ENCODE measurements around the gene ENTPD7. TPM values are rescaled to one million over a fixed set of nuclear protein-coding genes. Genes with fewer than 3 reads are reported as not detected.
A peak's percentile ranks its signal among the peaks of the same experiment; 100 is the strongest.

Gene ENTPD7
- total RNA-seq, 1 experiment from 2014 or later: 14.5 TPM

DNA sequence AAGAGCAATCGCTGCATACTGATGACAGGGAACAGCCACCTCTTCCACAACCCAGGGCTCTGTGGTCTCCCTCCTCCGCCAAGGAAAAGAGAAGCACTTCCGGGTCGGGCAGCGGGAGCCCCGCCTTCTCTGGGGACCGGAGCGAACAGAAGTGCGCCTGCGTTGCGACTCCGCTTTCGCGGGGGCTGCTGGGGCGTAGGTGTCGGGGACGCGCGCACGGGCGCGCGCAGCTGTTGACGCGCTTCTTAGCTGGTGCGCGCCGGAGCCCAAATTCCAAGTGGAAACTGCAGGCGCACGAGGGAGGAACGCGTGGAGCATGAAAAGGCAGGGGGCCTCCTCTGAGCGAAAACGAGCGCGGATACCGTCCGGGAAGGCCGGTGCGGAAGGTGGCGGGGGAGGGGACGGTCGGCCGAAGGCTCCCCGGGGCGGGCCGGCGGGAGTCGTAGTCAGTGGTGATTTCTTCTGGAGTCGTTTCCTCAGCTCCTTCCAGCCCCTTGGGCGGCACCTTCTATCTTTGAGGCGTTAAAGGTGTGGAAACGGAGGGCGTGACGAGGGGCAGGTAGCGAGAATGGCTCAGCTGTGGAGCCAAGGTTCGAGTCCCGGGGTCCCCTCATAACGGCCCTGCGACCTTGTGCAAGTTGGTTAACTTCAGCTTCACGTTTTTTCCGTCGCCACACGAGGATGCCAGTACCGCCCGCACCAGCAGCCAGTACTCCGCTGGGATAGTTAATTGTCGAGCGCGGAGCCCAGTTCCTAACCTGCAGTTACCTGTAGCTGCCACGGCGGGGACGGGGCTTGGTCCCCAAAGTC, 72.9 kb downstream of the ENTPD7 start, which contains the start of the genes COX15 and CUTC:
COX15 (minus strand) TSS at position 95 of the 810 bp plus-strand sequence; CDS start at position 17, 78 bp downstream.
CUTC (plus strand) TSS at position 202 of the 810 bp plus-strand sequence; CDS start at position 317, 115 bp downstream.
- peak within 1 kb of the TSS; percentile 7 for H3K27ac ChIP-seq (ENCODE audit: insufficient read length, low read depth, low read length)
- Mint-ChIP-seq H3K27me3 (ENCODE audit: low read depth) (no peaks in the 10 kb centered on the region), H3K36me3 (ENCODE audit: insufficient read depth in 1 of 3, low read depth in 3 of 3) (peaks cover 18 to 37% (median 28%) of the 10 kb centered on the region in 3 experiments), H3K4me1 (peaks cover 8 to 14% of the 10 kb centered on the region in 2 experiments), H3K4me3 (peak within 1 kb of the TSS; percentile 99), H3K9me3 (no peaks in the 10 kb centered on the region; a peak in 1 of 5 replicates), H3K27ac (peak within 1 kb of the TSS; percentile 99)
- no peaks in the 10 kb centered on the region for H3K4me1 ChIP-seq (ENCODE audit: insufficient read depth, low read length)
- no peak within 1 kb of the TSS for H2BK120ac ChIP-seq (ENCODE audit: low read depth, low read length, poor library complexity, severe bottlenecking)
- no peak within 1 kb of the TSS for H3K56ac ChIP-seq (ENCODE audit: insufficient read length, low read depth, low read length)
- TF ChIP-seq, protein P1, sequence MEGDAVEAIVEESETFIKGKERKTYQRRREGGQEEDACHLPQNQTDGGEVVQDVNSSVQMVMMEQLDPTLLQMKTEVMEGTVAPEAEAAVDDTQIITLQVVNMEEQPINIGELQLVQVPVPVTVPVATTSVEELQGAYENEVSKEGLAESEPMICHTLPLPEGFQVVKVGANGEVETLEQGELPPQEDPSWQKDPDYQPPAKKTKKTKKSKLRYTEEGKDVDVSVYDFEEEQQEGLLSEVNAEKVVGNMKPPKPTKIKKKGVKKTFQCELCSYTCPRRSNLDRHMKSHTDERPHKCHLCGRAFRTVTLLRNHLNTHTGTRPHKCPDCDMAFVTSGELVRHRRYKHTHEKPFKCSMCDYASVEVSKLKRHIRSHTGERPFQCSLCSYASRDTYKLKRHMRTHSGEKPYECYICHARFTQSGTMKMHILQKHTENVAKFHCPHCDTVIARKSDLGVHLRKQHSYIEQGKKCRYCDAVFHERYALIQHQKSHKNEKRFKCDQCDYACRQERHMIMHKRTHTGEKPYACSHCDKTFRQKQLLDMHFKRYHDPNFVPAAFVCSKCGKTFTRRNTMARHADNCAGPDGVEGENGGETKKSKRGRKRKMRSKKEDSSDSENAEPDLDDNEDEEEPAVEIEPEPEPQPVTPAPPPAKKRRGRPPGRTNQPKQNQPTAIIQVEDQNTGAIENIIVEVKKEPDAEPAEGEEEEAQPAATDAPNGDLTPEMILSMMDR (conservative IDR thresholded peaks at IDR 0.05): peak; percentile 58; the same call in 2 of the 3 replicates
- no peak within 1 kb of the TSS for H2BK12ac ChIP-seq (ENCODE audit: insufficient read length, low read depth, low read length)
- H3K14ac ChIP-seq (ENCODE audit: insufficient read depth, low read length): peak within 1 kb of the TSS; percentile 93
- H3K79me2 ChIP-seq (ENCODE audit: insufficient read depth, low read length): no peaks in the 10 kb centered on the region
- H2BK20ac ChIP-seq (ENCODE audit: low read depth, low read length, poor library complexity, severe bottlenecking): no peak within 1 kb of the TSS
- no peaks in the 10 kb centered on the region for H3K23me2 ChIP-seq (ENCODE audit: insufficient read length, low read depth, low read length, poor library complexity, severe bottlenecking)
- H3K79me1 ChIP-seq (ENCODE audit: insufficient read depth, low read depth, low read length, poor library complexity, severe bottlenecking): no peaks in the 10 kb centered on the region
- H2BK5ac ChIP-seq (ENCODE audit: insufficient read length, low read length): no peak within 1 kb of the TSS
- H3K4me2 ChIP-seq (ENCODE audit: insufficient read depth, insufficient read length, low read length): peak within 1 kb of the TSS; percentile 52
- no peak within 1 kb of the TSS for H2BK15ac ChIP-seq (ENCODE audit: low read depth, low read length)
- H3K4ac ChIP-seq (ENCODE audit: low read depth, low read length): no peak within 1 kb of the TSS
- H3T11ph ChIP-seq (ENCODE audit: low read length): no peak within 1 kb of the TSS
- no peaks in the 10 kb centered on the region for H3K9me3 ChIP-seq (ENCODE audit: control insufficient read depth, low read depth, low read length)
- H3K27me3 ChIP-seq (ENCODE audit: insufficient read depth, low read length): no peaks in the 10 kb centered on the region
- no peak within 1 kb of the TSS for H4K91ac ChIP-seq (ENCODE audit: insufficient read length, low read depth, low read length)
- peak; percentile 98 for DNase-seq
- H2AFZ ChIP-seq (ENCODE audit: low read length): peak within 1 kb of the TSS; percentile 85
- H3K18ac ChIP-seq (ENCODE audit: insufficient read length, low read depth, low read length): peak within 1 kb of the TSS; percentile 97
- H3K23ac ChIP-seq (ENCODE audit: insufficient read length, low read depth, low read length): no peak within 1 kb of the TSS
- no peak within 1 kb of the TSS for H4K8ac ChIP-seq (replicated peaks; ENCODE audit: insufficient read length, low read depth, low read length)
- no peak within 1 kb of the TSS for H2AK5ac ChIP-seq (ENCODE audit: insufficient read length, low read length)
- H3K9ac ChIP-seq (ENCODE audit: extremely low read depth, insufficient read length, low read length): peak within 1 kb of the TSS; percentile 93
- H4K20me1 ChIP-seq (ENCODE audit: control insufficient read depth, insufficient read depth, insufficient read length): no peaks in the 10 kb centered on the region
- peak within 1 kb of the TSS; percentile 55 for H4K5ac ChIP-seq (ENCODE audit: insufficient read length, low read depth, low read length)
- WGBS (ENCODE audit: extremely low coverage, insufficient read length, low lambda C conversion rate): no CpG with 5 or more reads among the region's 73 CpGs
